ENCODE data around the gene LIME1. TPM values are rescaled to one million over a fixed set of nuclear protein-coding genes. Genes with fewer than 3 reads are reported as not detected.
A peak's percentile ranks its signal among the peaks of the same experiment; 100 is the strongest.

Gene LIME1
- total RNA-seq, 4 donors from 2014 or later: 12.2 to 36.5 (median 16.9) TPM

GRCh38 chr20:63693083-63693732, 43.3 kb upstream of the LIME1 start:
- Histone ChIP-seq H3K9me3 (no peaks in the 10 kb centered on the region), H3K27ac (no peak overlapping the region), H3K27me3 (no peaks in the 10 kb centered on the region), H3K36me3 (no peaks in the 10 kb centered on the region), H3K4me3 (no peak overlapping the region), H3K4me1 (peaks cover 78% of the 10 kb centered on the region)
- TF ChIP-seq POLR2AphosphoS5 (IDR thresholded peaks at IDR 0.05) (no peak), POLR2A (IDR thresholded peaks at IDR 0.05) (no peak), CTCF (IDR thresholded peaks at IDR 0.05) (no peak), EP300 (IDR thresholded peaks at IDR 0.05) (no peak)
- WGBS: 86% methylated on average over 9 of the region's 10 CpGs
- DNase-seq (ENCODE audit: low spot score in 2 of 2): peak in 1 of 2 donors; percentile 63

GRCh38 chr20:63693733-63694583, 42.5 kb upstream of the LIME1 start:
- Histone ChIP-seq H3K27ac (no peak overlapping the region), H3K4me3 (no peak overlapping the region), H3K4me1 (peaks cover 83% of the 10 kb centered on the region), H3K27me3 (no peaks in the 10 kb centered on the region), H3K9me3 (no peaks in the 10 kb centered on the region), H3K36me3 (no peaks in the 10 kb centered on the region)
- TF ChIP-seq POLR2A (IDR thresholded peaks at IDR 0.05): no peak
- peak in 1 of 2 donors; percentile 59 for DNase-seq (ENCODE audit: low spot score in 2 of 2)
- 93% methylated on average over 6 of the region's 21 CpGs for WGBS

DNA sequence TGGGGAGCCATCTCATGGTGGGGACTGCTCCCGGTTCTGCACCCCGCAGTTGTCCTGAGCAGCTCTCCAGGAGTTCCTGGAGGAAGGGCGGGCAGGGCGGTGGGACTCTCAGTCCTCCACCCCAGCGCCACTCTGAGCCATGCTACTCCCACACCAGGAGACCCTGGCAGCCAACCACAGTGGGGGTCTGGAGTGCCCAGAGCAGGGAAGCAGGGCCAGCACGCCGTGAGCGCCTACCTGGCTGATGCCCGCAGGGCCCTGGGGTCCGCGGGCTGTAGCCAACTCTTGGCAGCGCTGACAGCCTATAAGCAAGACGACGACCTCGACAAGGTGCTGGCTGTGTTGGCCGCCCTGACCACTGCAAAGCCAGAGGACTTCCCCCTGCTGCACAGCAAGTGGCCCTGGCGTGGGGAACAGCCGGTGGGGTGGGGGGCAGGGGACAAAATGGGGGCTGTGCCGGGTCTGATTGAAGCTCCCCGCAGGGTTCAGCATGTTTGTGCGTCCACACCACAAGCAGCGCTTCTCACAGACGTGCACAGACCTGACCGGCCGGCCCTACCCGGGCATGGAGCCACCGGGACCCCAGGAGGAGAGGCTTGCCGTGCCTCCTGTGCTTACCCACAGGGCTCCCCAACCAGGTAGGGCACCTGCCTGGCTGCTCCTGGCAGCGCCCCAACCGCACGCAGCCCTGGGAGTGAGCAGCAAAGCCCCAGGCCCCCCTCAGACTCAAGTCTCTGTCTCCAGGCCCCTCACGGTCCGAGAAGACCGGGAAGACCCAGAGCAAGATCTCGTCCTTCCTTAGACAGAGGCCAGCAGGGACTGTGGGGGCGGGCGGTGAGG, 41.7 kb upstream of the LIME1 start:
- H3K27ac ChIP-seq: no peak overlapping the region
- 79% methylated on average over 12 of the region's 37 CpGs for WGBS
- H3K4me3 ChIP-seq: no peak overlapping the region
- no peaks in the 10 kb centered on the region for H3K9me3 ChIP-seq
- H3K4me1 ChIP-seq: peaks cover 84% of the 10 kb centered on the region
- H3K27me3 ChIP-seq: no peaks in the 10 kb centered on the region
- H3K36me3 ChIP-seq: peaks cover 3% of the 10 kb centered on the region
- DNase-seq (ENCODE audit: low spot score in 2 of 2): peak in 1 of 2 donors; percentile 59
- TF ChIP-seq POLR2AphosphoS5 (IDR thresholded peaks at IDR 0.05): no peak
- TF ChIP-seq POLR2A (IDR thresholded peaks at IDR 0.05): no peak

- TF ChIP-seq EP300 (IDR thresholded peaks at IDR 0.05) (no peak), POLR2AphosphoS5 (IDR thresholded peaks at IDR 0.05) (no peak), CTCF (IDR thresholded peaks at IDR 0.05) (no peak), POLR2A (IDR thresholded peaks at IDR 0.05) (no peak)
- WGBS: 35% methylated on average over 5 of the region's 25 CpGs
- peaks cover 80% of the 10 kb centered on the region for H3K4me1 ChIP-seq
- peak in 1 of 2 donors; percentile 69 for DNase-seq (ENCODE audit: low spot score in 2 of 2)
- no peak overlapping the region for H3K27ac ChIP-seq
- no peaks in the 10 kb centered on the region for H3K9me3 ChIP-seq
- no peak overlapping the region for H3K4me3 ChIP-seq
- H3K27me3 ChIP-seq: no peaks in the 10 kb centered on the region
- peaks cover 4% of the 10 kb centered on the region for H3K36me3 ChIP-seq
Observed at GRCh38 chr20:63695424-63696305, 40.8 kb upstream of the LIME1 start.

GRCh38 chr20:63696306-63696627, 40.2 kb upstream of the LIME1 start:
- TF ChIP-seq POLR2AphosphoS5 (IDR thresholded peaks at IDR 0.05): no peak
- TF ChIP-seq CTCF (IDR thresholded peaks at IDR 0.05): no peak
- no peak for TF ChIP-seq POLR2A (IDR thresholded peaks at IDR 0.05)
- no peak for TF ChIP-seq EP300 (IDR thresholded peaks at IDR 0.05)
- peak in 1 of 2 donors; percentile 66 for DNase-seq (ENCODE audit: low spot score in 2 of 2)
- Histone ChIP-seq H3K4me1 (peaks cover 74% of the 10 kb centered on the region), H3K4me3 (peak overlapping the region; percentile 47), H3K36me3 (peaks cover 4% of the 10 kb centered on the region), H3K27ac (no peak overlapping the region), H3K27me3 (no peaks in the 10 kb centered on the region), H3K9me3 (no peaks in the 10 kb centered on the region)
- WGBS: 0% methylated on average over 3 of the region's 6 CpGs

Data from suprapubic skin (tissue), 4 donors.